ENCODE measurements around the gene EXOC4. TPM values are rescaled to one million over a fixed set of nuclear protein-coding genes. Genes with fewer than 3 reads are reported as not detected.

EXOC4 gene
- total and polyA plus RNA-seq, 2 donors from 2014 or later, result 22.8 to 78.7 TPM

GRCh38 chr7:133859231-133859630, 606.4 kb downstream of the EXOC4 start:
- TF ChIP-seq CTCF (IDR thresholded peaks at IDR 0.05; ENCODE audit: borderline replicate concordance, extremely low read depth, insufficient read depth), result no peak
- Histone ChIP-seq H3K4me1 (ENCODE audit: control insufficient read depth in 2 of 3, insufficient read depth in 2 of 3, low read depth in 1 of 3, low read length in 3 of 3) (no peaks in the 10 kb centered on the region), H3K9ac (ENCODE audit: low read length in 3 of 3) (no peak overlapping the region), H3K27ac (ENCODE audit: low read depth in 2 of 2, low read length in 2 of 2) (no peak overlapping the region), H3K27me3 (ENCODE audit: control insufficient read depth, insufficient read depth, low read length) (no peaks in the 10 kb centered on the region), H3K36me3 (ENCODE audit: control insufficient read depth in 2 of 3, insufficient read depth in 3 of 3, low read length in 3 of 3) (no peaks in the 10 kb centered on the region), H3K9me3 (ENCODE audit: control insufficient read depth in 2 of 3, insufficient read depth in 1 of 3, low read length in 3 of 3) (no peaks in the 10 kb centered on the region), H3K4me3 (ENCODE audit: low read length in 3 of 3) (no peak overlapping the region)
- no peak for FAIRE-seq
- intact Hi-C loops (cut with DNase I), result no loop called here
- DNase-seq, result no peak

DNA sequence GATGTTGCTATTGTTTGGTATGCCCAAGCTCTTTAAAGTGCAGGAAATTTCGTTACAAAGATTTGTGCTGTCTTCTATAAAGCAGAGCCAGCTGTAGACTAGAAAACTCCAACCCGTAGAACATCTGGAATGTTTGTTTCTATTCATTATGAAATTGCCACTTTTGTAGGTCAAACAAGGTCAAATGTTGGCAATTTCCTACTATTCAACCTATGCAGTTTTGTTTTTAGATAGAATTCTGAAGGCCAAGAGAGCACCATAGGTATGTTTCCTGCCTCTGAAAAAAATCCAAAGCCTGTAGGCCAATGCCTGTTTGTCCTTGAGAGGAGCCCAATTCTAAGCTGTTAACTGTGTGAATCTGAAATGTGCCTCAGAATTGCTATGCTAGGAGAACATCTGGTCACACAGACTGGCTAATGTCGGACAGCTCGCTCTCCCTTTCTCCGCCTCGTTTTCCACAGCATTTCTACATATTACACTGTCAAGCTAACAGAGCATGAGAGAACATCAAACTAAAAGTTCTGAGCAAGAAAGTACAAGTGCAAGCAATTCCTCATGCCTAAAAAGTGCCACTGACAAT, 607.1 kb downstream of the EXOC4 start:
- H3K9ac ChIP-seq (ENCODE audit: low read length in 3 of 3), result no peak overlapping the region
- no peak overlapping the region for H3K27ac ChIP-seq (ENCODE audit: low read depth in 2 of 2, low read length in 2 of 2)
- H3K36me3 ChIP-seq (ENCODE audit: control insufficient read depth in 2 of 3, insufficient read depth in 3 of 3, low read length in 3 of 3), result no peaks in the 10 kb centered on the region
- FAIRE-seq (no peak), DNase-seq (no peak)
- no peak overlapping the region for H3K4me3 ChIP-seq (ENCODE audit: low read length in 3 of 3)
- TF ChIP-seq CTCF (IDR thresholded peaks at IDR 0.05; ENCODE audit: borderline replicate concordance, extremely low read depth, insufficient read depth), result no peak
- H3K9me3 ChIP-seq (ENCODE audit: control insufficient read depth in 2 of 3, insufficient read depth in 1 of 3, low read length in 3 of 3), result no peaks in the 10 kb centered on the region
- intact Hi-C loops (cut with DNase I), result no loop called here
- no peaks in the 10 kb centered on the region for H3K4me1 ChIP-seq (ENCODE audit: control insufficient read depth in 2 of 3, insufficient read depth in 2 of 3, low read depth in 1 of 3, low read length in 3 of 3)
- H3K27me3 ChIP-seq (ENCODE audit: control insufficient read depth, insufficient read depth, low read length), result no peaks in the 10 kb centered on the region

GRCh38 chr7:133860628-133861335, 607.9 kb downstream of the EXOC4 start:
- TF ChIP-seq CTCF (IDR thresholded peaks at IDR 0.05; ENCODE audit: borderline replicate concordance, extremely low read depth, insufficient read depth), result no peak
- H3K36me3 ChIP-seq (ENCODE audit: control insufficient read depth in 2 of 3, insufficient read depth in 3 of 3, low read length in 3 of 3), result no peaks in the 10 kb centered on the region

More at GRCh38 chr7:133860628-133861335, 607.9 kb downstream of the EXOC4 start:
- Histone ChIP-seq H3K27me3 (ENCODE audit: control insufficient read depth, insufficient read depth, low read length) (no peaks in the 10 kb centered on the region), H3K27ac (ENCODE audit: low read depth in 2 of 2, low read length in 2 of 2) (no peak overlapping the region), H3K4me1 (ENCODE audit: control insufficient read depth in 2 of 3, insufficient read depth in 2 of 3, low read depth in 1 of 3, low read length in 3 of 3) (no peaks in the 10 kb centered on the region), H3K9ac (ENCODE audit: low read length in 3 of 3) (no peak overlapping the region), H3K9me3 (ENCODE audit: control insufficient read depth in 2 of 3, insufficient read depth in 1 of 3, low read length in 3 of 3) (no peaks in the 10 kb centered on the region), H3K4me3 (ENCODE audit: low read length in 3 of 3) (no peak overlapping the region)
- DNase-seq (no peak), FAIRE-seq (no peak)
- intact Hi-C loops (cut with DNase I), result no loop called here

Measured in kidney (tissue), 14 donors.